ENCODE data around the gene KBTBD8. TPM values are rescaled to one million over a fixed set of nuclear protein-coding genes. Genes with fewer than 3 reads are reported as not detected.

KBTBD8 gene
- total RNA-seq, 1 donor from 2014 or later: 8.6 TPM

DNA sequence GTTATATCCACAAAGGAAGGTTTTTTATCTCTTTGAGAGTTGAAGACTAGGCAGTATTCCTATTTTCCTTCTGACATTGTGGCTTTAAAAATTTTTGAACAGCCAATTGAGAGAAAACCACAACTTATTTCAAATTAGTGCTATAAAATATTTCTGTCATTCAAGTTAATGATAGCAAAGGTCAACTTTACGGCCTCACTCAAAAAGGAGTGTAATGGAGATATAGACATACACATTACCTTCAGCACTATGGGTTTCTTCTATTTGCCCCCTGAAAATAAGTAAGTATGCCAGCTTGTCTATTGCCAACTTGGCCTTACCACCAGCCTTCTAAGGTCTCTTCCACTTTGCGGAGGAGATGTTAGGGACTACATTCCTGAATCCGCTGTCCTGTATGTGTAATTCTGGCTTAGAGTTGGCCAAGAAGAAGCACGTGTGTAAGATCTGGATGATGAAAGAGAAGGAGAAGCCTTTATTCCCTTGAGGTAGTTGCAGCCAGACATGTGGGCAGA is 44.1 kb upstream of the KBTBD8 start:
- Mint-ChIP-seq H3K36me3 (ENCODE audit: unreplicated experiment) (no peaks in the 10 kb centered on the region), H3K27ac (ENCODE audit: unreplicated experiment) (no peak overlapping the region), H3K27me3 (ENCODE audit: unreplicated experiment) (no peaks in the 10 kb centered on the region), H3K4me1 (ENCODE audit: low read depth, unreplicated experiment) (no peaks in the 10 kb centered on the region), H3K4me3 (ENCODE audit: unreplicated experiment) (no peak overlapping the region), H3K9me3 (ENCODE audit: unreplicated experiment) (no peaks in the 10 kb centered on the region)
- TF ChIP-seq, protein P1, sequence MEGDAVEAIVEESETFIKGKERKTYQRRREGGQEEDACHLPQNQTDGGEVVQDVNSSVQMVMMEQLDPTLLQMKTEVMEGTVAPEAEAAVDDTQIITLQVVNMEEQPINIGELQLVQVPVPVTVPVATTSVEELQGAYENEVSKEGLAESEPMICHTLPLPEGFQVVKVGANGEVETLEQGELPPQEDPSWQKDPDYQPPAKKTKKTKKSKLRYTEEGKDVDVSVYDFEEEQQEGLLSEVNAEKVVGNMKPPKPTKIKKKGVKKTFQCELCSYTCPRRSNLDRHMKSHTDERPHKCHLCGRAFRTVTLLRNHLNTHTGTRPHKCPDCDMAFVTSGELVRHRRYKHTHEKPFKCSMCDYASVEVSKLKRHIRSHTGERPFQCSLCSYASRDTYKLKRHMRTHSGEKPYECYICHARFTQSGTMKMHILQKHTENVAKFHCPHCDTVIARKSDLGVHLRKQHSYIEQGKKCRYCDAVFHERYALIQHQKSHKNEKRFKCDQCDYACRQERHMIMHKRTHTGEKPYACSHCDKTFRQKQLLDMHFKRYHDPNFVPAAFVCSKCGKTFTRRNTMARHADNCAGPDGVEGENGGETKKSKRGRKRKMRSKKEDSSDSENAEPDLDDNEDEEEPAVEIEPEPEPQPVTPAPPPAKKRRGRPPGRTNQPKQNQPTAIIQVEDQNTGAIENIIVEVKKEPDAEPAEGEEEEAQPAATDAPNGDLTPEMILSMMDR (IDR thresholded peaks at IDR 0.05; ENCODE audit: partially characterized antibody, unreplicated experiment): no peak
- no peak for DNase-seq

- Mint-ChIP-seq H3K36me3 (ENCODE audit: unreplicated experiment) (no peaks in the 10 kb centered on the region), H3K4me1 (ENCODE audit: low read depth, unreplicated experiment) (no peaks in the 10 kb centered on the region), H3K9me3 (ENCODE audit: unreplicated experiment) (no peaks in the 10 kb centered on the region), H3K27ac (ENCODE audit: unreplicated experiment) (no peak overlapping the region), H3K27me3 (ENCODE audit: unreplicated experiment) (no peaks in the 10 kb centered on the region), H3K4me3 (ENCODE audit: unreplicated experiment) (no peak overlapping the region)
- DNase-seq: no peak
- TF ChIP-seq, protein P1 (IDR thresholded peaks at IDR 0.05; ENCODE audit: partially characterized antibody, unreplicated experiment): no peak
These were observed 41.4 kb upstream of the KBTBD8 start for GRCh38 chr3:66956742-66957141.

- TF ChIP-seq, protein P1 (IDR thresholded peaks at IDR 0.05; ENCODE audit: partially characterized antibody, unreplicated experiment): no peak
These were observed 40.7 kb upstream of the KBTBD8 start for GRCh38 chr3:66957367-66957766.

GRCh38 chr3:66958067-66958466 is 40.0 kb upstream of the KBTBD8 start:
- no peaks in the 10 kb centered on the region for H3K4me1 Mint-ChIP-seq (ENCODE audit: low read depth, unreplicated experiment)
- DNase-seq: no peak
- no peaks in the 10 kb centered on the region for H3K36me3 Mint-ChIP-seq (ENCODE audit: unreplicated experiment)
- no peaks in the 10 kb centered on the region for H3K9me3 Mint-ChIP-seq (ENCODE audit: unreplicated experiment)
- H3K27ac Mint-ChIP-seq (ENCODE audit: unreplicated experiment): no peak overlapping the region
- TF ChIP-seq, protein P1 (IDR thresholded peaks at IDR 0.05; ENCODE audit: partially characterized antibody, unreplicated experiment): no peak
- H3K4me3 Mint-ChIP-seq (ENCODE audit: unreplicated experiment): no peak overlapping the region
- H3K27me3 Mint-ChIP-seq (ENCODE audit: unreplicated experiment): no peaks in the 10 kb centered on the region

More at GRCh38 chr3:66957367-66957766, 40.7 kb upstream of the KBTBD8 start:
- Mint-ChIP-seq H3K27me3 (ENCODE audit: unreplicated experiment) (no peaks in the 10 kb centered on the region), H3K36me3 (ENCODE audit: unreplicated experiment) (no peaks in the 10 kb centered on the region), H3K4me1 (ENCODE audit: low read depth, unreplicated experiment) (no peaks in the 10 kb centered on the region), H3K27ac (ENCODE audit: unreplicated experiment) (no peak overlapping the region), H3K4me3 (ENCODE audit: unreplicated experiment) (no peak overlapping the region), H3K9me3 (ENCODE audit: unreplicated experiment) (no peaks in the 10 kb centered on the region)
- no peak for DNase-seq

DNA sequence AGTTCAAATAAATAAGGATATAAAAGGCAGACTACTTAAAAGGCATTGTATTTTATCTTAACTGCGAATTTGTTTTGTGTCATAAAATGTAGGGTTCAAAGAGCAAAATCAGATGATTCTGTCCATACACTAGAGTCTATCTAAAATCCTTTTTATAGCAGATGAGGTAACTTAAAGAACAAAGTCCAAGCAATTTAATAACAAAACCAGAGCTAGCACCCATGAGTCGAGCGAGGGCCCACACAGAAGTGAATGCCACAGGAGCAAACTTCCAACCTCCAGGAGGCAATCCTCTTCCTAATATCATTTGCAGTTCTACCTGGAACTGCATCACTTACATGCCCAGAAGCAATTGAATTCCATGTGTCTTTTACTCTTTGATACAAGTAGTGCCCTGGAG is 35.4 kb upstream of the KBTBD8 start:
- no peaks in the 10 kb centered on the region for H3K9me3 Mint-ChIP-seq (ENCODE audit: unreplicated experiment)
- no peaks in the 10 kb centered on the region for H3K4me1 Mint-ChIP-seq (ENCODE audit: low read depth, unreplicated experiment)
- H3K27me3 Mint-ChIP-seq (ENCODE audit: unreplicated experiment): no peaks in the 10 kb centered on the region
- no peaks in the 10 kb centered on the region for H3K36me3 Mint-ChIP-seq (ENCODE audit: unreplicated experiment)
- no peak overlapping the region for H3K4me3 Mint-ChIP-seq (ENCODE audit: unreplicated experiment)
- TF ChIP-seq, protein P1 (IDR thresholded peaks at IDR 0.05; ENCODE audit: partially characterized antibody, unreplicated experiment): no peak
- no peak for DNase-seq
- no peak overlapping the region for H3K27ac Mint-ChIP-seq (ENCODE audit: unreplicated experiment)

Data from glutamatergic neuron (in vitro differentiated cells).